Measurements from ENCODE around the gene ATP2A2.

The ATP2A2 gene

DNA sequence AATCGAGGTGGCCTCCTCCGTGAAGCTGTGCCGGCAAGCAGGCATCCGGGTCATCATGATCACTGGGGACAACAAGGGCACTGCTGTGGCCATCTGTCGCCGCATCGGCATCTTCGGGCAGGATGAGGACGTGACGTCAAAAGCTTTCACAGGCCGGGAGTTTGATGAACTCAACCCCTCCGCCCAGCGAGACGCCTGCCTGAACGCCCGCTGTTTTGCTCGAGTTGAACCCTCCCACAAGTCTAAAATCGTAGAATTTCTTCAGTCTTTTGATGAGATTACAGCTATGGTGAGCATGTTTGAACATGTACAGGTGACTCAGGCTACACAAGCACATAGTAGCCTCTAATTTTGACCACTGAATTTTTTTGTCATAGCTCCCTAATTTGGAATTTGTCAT lies 59.7 kb downstream of the ATP2A2 start:
- Mint-ChIP-seq H3K4me1 (no peaks in the 10 kb centered on the region), H3K9me3 (no peaks in the 10 kb centered on the region), H3K27me3 (no peaks in the 10 kb centered on the region), H3K36me3 (peaks cover 18% of the 10 kb centered on the region), H3K4me3 (no peak overlapping the region), H3K27ac (no peak overlapping the region)

DNA sequence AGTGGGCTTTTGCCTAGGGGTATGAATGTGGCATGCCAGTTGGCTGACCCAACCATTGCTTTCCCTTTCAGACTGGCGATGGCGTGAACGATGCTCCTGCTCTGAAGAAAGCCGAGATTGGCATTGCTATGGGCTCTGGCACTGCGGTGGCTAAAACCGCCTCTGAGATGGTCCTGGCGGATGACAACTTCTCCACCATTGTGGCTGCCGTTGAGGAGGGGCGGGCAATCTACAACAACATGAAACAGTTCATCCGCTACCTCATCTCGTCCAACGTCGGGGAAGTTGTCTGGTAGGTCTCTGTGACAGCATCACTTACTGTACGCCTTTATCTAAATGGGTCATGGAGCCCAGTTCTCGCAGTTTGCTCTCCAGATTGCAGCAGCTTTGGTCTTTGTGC lies 61.1 kb downstream of the ATP2A2 start:
- Mint-ChIP-seq H3K27ac (no peak overlapping the region), H3K36me3 (peaks cover 20% of the 10 kb centered on the region)

DNA sequence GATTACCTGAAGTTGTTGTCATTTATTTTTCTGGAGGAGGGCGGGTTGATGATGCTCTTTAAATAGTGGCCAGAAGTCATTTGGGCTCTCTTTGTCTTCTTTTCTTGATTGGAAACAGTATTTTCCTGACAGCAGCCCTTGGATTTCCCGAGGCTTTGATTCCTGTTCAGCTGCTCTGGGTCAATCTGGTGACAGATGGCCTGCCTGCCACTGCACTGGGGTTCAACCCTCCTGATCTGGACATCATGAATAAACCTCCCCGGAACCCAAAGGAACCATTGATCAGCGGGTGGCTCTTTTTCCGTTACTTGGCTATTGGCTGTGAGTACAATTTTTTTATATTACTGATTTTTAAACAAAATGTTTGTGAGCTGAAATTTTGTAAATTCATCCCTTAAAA lies 62.1 kb downstream of the ATP2A2 start:
- no peak overlapping the region for H3K4me3 Mint-ChIP-seq
- no peaks in the 10 kb centered on the region for H3K9me3 Mint-ChIP-seq
- H3K27ac Mint-ChIP-seq, result no peak overlapping the region
- no peaks in the 10 kb centered on the region for H3K27me3 Mint-ChIP-seq
- peaks cover 8% of the 10 kb centered on the region for H3K4me1 Mint-ChIP-seq
- H3K36me3 Mint-ChIP-seq, result peaks cover 22% of the 10 kb centered on the region

More for the DNA sequence above, 61.1 kb downstream of the ATP2A2 start:
- Mint-ChIP-seq H3K4me1 (peaks cover under 1% of the 10 kb centered on the region), H3K4me3 (no peak overlapping the region), H3K9me3 (no peaks in the 10 kb centered on the region), H3K27me3 (no peaks in the 10 kb centered on the region)

DNA sequence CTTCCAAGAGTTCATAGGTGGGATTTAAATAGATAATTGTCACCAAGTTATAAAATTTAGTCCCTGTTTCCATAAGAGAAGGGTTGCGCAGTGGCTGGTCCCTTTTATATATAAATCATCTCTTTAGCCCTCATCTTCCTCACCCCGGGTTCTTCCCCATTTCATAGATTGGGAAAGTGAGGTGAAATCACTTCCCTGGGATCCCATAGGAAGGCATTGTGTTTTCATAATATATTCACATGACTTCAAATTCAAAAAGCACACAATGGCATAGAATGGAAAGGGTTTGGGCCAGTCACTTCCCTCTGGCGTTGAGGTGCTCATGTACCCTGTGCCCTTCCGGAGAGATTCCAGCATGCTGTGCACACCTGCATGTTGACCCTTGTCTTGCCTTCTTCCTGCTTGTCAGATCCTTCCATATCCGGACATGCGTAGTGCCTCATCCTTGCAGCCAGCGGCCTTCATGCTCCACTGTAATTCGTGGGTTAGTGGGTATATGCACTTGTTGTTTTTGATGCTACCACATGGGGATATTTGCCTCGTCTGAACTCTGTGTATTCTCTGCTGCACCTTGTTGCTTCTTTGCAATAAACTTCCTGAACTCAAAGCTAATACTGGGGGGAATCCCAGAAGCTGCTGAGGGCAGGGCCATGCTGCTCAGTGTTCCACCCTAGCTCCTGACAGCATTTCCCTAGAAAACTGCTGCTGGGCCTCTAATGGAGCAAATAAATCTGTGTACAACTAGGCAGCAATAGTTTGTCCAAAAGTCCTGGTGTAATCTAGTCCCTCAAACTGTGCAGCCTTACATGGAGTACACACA lies 62.9 kb downstream of the ATP2A2 start:
- Mint-ChIP-seq H3K9me3 (no peaks in the 10 kb centered on the region), H3K27me3 (no peaks in the 10 kb centered on the region), H3K4me1 (peaks cover 9% of the 10 kb centered on the region), H3K36me3 (peaks cover 18% of the 10 kb centered on the region), H3K4me3 (peak overlapping the region; percentile 8), H3K27ac (no peak overlapping the region)

DNA sequence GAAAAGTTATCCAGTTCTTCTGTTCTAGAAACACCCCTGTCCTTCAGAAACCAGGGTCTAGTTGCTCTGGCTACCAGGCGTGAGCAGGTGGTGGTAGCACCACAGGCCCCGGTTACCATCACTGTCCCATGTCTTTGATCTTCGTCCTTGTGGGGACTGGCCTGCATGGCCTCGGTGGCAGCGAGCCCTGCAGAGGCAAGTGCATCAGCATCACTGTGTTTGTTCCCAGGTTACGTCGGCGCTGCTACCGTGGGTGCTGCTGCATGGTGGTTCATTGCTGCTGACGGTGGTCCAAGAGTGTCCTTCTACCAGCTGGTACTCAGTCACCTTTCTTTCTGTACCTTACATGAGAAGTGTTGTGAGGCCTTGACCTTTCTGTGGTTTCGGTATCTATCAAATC lies 63.6 kb downstream of the ATP2A2 start:
- Mint-ChIP-seq H3K4me3 (no peak overlapping the region), H3K9me3 (no peaks in the 10 kb centered on the region), H3K36me3 (peaks cover 17% of the 10 kb centered on the region), H3K27ac (no peak overlapping the region), H3K4me1 (peaks cover 16% of the 10 kb centered on the region), H3K27me3 (no peaks in the 10 kb centered on the region)

DNA sequence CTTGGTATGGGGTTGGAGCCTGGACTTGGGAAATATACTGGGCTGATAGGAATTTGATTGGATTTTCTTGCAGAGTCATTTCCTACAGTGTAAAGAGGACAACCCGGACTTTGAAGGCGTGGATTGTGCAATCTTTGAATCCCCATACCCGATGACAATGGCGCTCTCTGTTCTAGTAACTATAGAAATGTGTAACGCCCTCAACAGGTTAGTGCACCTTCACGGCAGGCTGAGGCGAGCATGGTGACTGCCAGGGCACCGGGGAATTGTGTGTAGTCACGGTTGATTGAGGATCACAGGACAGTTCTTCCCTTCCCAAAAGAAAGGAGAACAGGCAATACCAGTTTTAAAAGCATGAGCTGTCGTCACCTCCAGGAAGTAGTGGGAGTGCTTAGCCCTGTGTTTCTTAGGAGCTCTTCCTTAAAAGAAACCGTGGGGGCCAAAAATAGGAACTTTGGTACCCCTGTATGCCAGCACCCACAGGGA lies 64.2 kb downstream of the ATP2A2 start:
- Mint-ChIP-seq H3K4me3 (no peak overlapping the region), H3K4me1 (peaks cover 22% of the 10 kb centered on the region), H3K27ac (no peak overlapping the region), H3K36me3 (peaks cover 17% of the 10 kb centered on the region), H3K9me3 (no peaks in the 10 kb centered on the region), H3K27me3 (no peaks in the 10 kb centered on the region)

DNA sequence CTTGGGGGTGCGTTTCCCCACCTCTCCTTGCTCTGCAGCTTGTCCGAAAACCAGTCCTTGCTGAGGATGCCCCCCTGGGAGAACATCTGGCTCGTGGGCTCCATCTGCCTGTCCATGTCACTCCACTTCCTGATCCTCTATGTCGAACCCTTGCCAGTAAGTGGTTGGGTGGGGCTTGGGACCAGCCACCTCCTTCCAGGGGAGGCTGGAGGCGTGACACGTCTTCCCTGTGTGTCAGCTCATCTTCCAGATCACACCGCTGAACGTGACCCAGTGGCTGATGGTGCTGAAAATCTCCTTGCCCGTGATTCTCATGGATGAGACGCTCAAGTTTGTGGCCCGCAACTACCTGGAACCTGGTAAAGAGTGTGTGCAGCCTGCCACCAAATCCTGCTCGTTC lies 64.9 kb downstream of the ATP2A2 start:
- no peaks in the 10 kb centered on the region for H3K9me3 Mint-ChIP-seq
- H3K27me3 Mint-ChIP-seq, result no peaks in the 10 kb centered on the region
- H3K36me3 Mint-ChIP-seq, result peaks cover 18% of the 10 kb centered on the region
- no peak overlapping the region for H3K27ac Mint-ChIP-seq
- H3K4me3 Mint-ChIP-seq, result no peak overlapping the region
- H3K4me1 Mint-ChIP-seq, result peaks cover 26% of the 10 kb centered on the region

DNA sequence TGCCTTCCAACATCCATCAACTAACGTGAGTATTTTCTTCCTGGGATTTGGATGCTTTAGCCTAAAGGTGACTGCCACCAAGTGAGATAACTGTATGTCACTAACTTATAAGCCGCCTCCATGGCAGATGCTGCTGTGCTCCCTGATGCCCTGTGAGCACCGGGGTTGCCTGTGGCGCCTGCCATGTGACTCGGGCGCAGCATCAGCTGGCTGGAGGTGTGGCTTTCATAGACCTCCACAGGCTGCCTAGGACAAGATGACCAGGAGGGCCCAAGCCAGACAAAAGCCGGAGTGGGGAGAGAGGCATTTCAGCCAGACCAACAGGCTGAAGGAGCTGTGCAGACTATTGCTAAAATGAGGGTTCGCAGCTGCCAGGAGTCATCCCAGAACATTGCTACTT lies 66.7 kb downstream of the ATP2A2 start:
- Mint-ChIP-seq H3K27me3 (no peaks in the 10 kb centered on the region), H3K36me3 (peaks cover 11% of the 10 kb centered on the region), H3K9me3 (no peaks in the 10 kb centered on the region), H3K4me1 (peaks cover 26% of the 10 kb centered on the region), H3K4me3 (no peak overlapping the region), H3K27ac (peak overlapping the region; percentile 61)

DNA sequence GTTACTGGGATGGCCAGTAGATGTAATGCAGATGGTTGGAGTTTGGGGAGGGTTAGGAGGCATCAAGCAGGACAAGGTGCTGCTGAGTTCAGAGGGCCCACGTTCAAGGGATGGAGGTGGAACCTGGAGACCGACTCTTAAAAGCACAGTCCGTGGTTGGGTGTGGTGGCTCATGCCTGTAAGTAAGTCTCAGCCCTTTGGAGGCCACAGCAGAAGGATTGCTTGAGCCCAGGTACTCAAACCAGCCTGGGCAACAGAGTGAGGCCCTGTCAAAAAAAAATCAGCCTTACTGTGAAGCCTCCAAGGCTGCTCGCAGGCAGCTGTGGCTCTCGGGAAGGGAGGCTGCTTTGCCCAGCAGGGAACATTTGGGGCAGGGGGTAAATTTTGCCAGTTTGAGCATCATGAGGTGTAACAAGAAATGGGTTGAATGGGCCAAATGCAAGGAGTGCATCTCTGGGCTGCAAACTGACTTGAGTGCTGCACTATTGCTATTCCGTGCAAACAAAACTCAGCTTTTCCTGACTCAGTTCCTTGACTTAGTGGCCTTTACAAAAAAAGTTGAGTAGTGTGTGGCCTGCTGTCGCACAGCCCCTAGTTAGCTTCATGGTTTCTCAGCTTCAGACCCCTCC lies 67.5 kb downstream of the ATP2A2 start:
- peak overlapping the region; percentile 46 for H3K27ac Mint-ChIP-seq
- no peaks in the 10 kb centered on the region for H3K27me3 Mint-ChIP-seq
- peaks cover 11% of the 10 kb centered on the region for H3K36me3 Mint-ChIP-seq
- no peak overlapping the region for H3K4me3 Mint-ChIP-seq
- H3K4me1 Mint-ChIP-seq, result peaks cover 26% of the 10 kb centered on the region
- no peaks in the 10 kb centered on the region for H3K9me3 Mint-ChIP-seq

DNA sequence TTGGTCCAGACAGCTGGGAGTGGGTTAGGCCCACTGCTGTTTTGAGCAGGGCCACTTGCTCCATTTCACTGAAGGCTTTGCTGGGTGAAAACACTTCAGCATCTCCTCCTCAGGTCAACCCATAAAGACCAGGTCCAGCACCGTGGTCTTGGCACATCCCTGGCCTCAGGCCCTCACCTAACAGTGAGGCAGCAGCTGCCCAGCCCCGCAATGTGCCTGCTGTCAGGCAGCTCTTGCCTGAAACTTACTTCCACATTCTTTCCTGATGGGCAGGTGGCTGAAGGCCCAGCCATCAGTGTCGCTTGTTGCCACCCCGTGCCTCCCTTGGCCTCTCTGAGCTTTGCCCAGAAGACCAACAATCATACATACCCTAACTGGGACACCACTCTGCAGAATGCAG lies 68.0 kb downstream of the ATP2A2 start:
- Mint-ChIP-seq H3K36me3 (peaks cover 9% of the 10 kb centered on the region), H3K9me3 (no peaks in the 10 kb centered on the region), H3K27ac (peak overlapping the region; percentile 90), H3K27me3 (no peaks in the 10 kb centered on the region), H3K4me1 (peaks cover 29% of the 10 kb centered on the region), H3K4me3 (peak overlapping the region; percentile 65)

DNA sequence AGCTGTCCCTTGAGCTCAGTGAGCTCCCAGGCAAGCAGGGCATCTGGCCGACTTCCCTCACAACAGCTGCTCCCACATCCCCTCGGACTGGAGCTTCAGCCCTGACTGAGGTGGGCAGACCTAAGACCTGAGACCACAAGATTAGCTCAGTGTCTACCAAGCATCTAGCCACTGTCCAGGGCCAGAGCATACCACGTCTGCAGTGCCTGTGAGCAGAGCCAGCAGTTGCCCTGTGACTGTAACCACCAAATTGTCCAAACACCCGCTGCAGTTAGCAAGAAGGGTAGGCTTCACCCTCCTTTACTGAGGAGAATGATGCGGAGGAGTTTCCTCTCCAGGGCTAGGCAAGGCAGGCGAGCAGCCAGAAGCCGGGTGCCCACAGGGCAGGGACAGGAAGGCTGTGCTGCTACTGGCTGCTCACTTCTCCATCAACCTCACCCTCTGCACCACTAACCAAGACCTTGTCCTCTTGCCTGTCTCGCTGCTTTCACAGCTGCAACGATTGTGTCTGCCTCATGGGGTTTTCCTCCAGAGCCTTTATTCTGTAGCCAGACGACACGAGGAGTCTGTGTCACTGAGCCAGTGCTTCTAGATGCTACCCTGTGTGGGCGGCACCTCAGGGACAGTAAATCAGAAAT lies 68.6 kb downstream of the ATP2A2 start:
- no peaks in the 10 kb centered on the region for H3K9me3 Mint-ChIP-seq
- peaks cover 34% of the 10 kb centered on the region for H3K4me1 Mint-ChIP-seq
- H3K27me3 Mint-ChIP-seq, result no peaks in the 10 kb centered on the region
- peaks cover 9% of the 10 kb centered on the region for H3K36me3 Mint-ChIP-seq
- peak overlapping the region; percentile 90 for H3K27ac Mint-ChIP-seq
- peak overlapping the region; percentile 65 for H3K4me3 Mint-ChIP-seq

DNA sequence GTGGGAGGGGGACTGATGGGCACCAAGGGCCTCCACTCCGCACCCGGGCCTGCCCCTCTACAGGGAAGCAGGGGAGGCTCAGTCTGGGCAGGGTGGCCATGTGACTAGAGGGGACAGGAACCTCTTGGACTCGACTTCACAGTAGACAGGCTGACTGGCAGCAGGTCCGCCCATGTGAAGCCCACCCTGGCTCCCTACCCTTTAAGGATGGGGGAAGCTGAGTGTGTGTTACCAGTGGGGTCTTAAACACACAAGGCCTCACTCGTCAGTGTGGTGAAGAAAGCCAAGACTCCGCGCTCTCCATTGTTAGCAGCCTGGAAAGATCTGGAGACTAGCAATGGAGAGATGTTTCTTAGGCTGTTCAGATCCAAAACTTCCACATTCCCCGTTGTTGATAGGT lies 70.1 kb downstream of the ATP2A2 start:
- peaks cover 41% of the 10 kb centered on the region for H3K4me1 Mint-ChIP-seq
- peaks cover 6% of the 10 kb centered on the region for H3K36me3 Mint-ChIP-seq
- peak overlapping the region; percentile 1 for H3K27ac Mint-ChIP-seq

DNA sequence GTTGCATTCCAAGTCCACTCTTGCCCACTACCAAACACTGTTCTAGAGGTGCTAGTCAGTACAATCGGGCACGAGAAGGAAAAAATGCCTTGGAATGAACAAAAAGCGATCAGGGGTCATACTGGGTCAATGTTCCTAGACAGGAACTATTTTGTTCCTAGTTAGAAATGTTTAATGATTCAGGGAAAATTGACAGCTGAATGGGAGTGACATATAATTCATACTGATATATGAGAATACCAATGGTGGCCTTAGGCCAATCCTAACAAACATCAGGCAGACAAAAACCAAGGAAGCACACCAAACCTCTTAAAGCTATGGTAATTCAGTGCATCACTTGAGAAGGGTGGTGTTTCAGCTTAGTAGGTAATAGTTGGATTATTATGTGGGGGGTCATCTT lies 71.4 kb downstream of the ATP2A2 start:
- Mint-ChIP-seq H3K27me3 (no peaks in the 10 kb centered on the region), H3K36me3 (peaks cover 2% of the 10 kb centered on the region), H3K4me1 (peaks cover 37% of the 10 kb centered on the region), H3K9me3 (no peaks in the 10 kb centered on the region), H3K27ac (no peak overlapping the region), H3K4me3 (no peak overlapping the region)

More for the DNA sequence above, 70.1 kb downstream of the ATP2A2 start:
- Mint-ChIP-seq H3K9me3 (no peaks in the 10 kb centered on the region), H3K4me3 (no peak overlapping the region), H3K27me3 (no peaks in the 10 kb centered on the region)

DNA sequence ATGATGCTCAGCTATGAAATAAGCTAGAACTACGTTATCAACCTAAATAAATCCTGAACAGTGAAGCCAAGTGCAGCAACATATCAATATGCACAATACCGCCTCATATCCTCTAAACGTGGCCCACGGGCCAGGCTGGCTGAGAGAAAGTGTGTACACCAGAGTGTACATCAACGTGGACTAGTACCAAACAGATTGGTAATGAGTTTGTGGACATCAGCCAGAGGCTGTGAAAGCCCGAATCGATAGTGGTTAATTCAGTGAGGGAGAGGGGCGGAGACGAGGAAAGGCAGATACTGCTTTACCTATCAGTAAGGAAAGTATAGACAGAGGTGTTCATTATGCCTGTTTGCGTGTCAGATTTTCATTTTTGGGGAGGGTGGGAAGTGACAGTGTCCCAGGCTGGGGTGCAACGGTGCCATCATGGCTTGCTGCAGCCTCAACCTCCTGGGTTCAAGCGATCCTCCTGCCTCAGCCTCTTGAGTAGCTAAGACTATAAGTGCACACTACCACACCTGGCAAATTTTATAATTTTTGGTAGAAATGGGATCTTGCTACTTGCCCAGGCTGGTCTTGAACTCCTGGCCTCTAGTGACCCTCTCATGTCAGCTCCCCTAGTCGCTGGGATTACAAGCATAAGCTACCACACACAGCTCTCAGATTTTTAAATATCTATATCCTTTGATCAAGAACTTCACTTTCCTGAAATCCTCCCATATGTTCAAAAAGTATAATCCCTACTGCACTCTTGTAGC lies 72.3 kb downstream of the ATP2A2 start:
- H3K4me1 Mint-ChIP-seq, result peaks cover 33% of the 10 kb centered on the region
- no peaks in the 10 kb centered on the region for H3K9me3 Mint-ChIP-seq
- no peak overlapping the region for H3K27ac Mint-ChIP-seq
- H3K36me3 Mint-ChIP-seq, result peaks cover 1% of the 10 kb centered on the region
- no peak overlapping the region for H3K4me3 Mint-ChIP-seq
- no peaks in the 10 kb centered on the region for H3K27me3 Mint-ChIP-seq

DNA sequence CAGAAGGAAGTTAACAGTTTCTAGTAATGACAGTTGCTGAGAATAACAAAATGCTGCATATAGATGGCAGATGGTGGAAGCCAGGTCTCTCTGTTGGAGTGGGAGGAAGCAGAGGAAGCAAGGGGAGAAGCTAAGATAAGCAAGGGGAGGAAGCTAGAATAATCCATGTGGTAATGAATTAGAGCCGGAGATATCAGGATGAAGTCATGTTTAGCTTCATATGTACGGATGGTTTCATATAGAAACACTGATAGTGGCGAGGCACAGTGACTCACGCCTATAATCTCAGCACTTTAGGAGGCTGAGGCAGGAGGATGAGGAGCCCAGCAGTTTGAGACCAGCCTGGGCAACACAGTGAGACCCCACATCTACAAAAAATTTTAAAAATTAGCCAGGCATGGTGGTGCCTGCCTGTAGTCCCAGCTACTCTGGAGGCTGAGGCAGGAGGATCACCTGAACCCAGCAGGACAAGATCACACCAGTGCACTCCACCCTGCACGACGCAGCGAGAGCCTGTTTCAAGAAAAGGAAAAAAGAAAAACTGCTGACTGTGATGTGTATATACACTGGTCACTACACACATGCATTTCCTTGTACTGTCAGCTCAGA lies 73.2 kb downstream of the ATP2A2 start:
- Mint-ChIP-seq H3K4me1 (peaks cover 29% of the 10 kb centered on the region), H3K36me3 (peaks cover 1% of the 10 kb centered on the region), H3K4me3 (no peak overlapping the region), H3K27me3 (no peaks in the 10 kb centered on the region), H3K27ac (no peak overlapping the region), H3K9me3 (no peaks in the 10 kb centered on the region)
